Fibroblast of lung (primary cell): Measurements from ENCODE around the gene COPE. TPM values are rescaled to one million over a fixed set of nuclear protein-coding genes. Genes with fewer than 3 reads are reported as not detected.

Source experiments
- DNase-seq, 2 donors: peaks; one replicate each; pipeline versions ENCODE4 v3.0.0 to v3.0.0-alpha.2; 2010; ENCODE audit warnings: low read depth in 2 of 2
- H2AFZ ChIP-seq: 2 replicates; pipeline ENCODE4 v1.5.1; 2012; ENCODE audit warnings: low read length, control low read depth, inconsistent platforms
- H3K27ac ChIP-seq: 2 replicates; pipeline ENCODE4 v1.5.1; 2011; ENCODE audit warnings: low read length, control low read depth; ENCODE audit not compliant: insufficient read depth
- H3K27me3 ChIP-seq: 2 replicates; pipeline ENCODE4 v1.5.1; 2011; ENCODE audit warnings: mild to moderate bottlenecking, low read length; ENCODE audit not compliant: control insufficient read depth, insufficient read depth
- H3K36me3 ChIP-seq: 2 replicates; pipeline ENCODE4 v1.5.1; 2011; ENCODE audit warnings: low read length; ENCODE audit not compliant: control insufficient read depth, insufficient read depth
- H3K4me1 ChIP-seq: 2 replicates; pipeline ENCODE4 v1.5.1; 2011; ENCODE audit warnings: low read length; ENCODE audit not compliant: control insufficient read depth, insufficient read depth; ENCODE audit errors: extremely low read depth
- H3K4me2 ChIP-seq: 2 replicates; pipeline ENCODE4 v1.5.1; 2011; ENCODE audit warnings: low read length, control low read depth; ENCODE audit not compliant: insufficient read depth; ENCODE audit errors: extremely low read depth
- H3K4me3 ChIP-seq, 4 experiments: fragments of 200-600 bp in 1 of 4; sonication (generic) in 1 of 4; replicated peaks in 1 of 4; 2 replicates each; pipeline ENCODE4 v1.5.1; 2011 to 2016; ENCODE audit warnings: low read length in 4 of 4, low read depth in 3 of 4, mild to moderate bottlenecking in 3 of 4, control low read depth in 2 of 4, inconsistent platforms in 1 of 4, mixed read lengths in 1 of 4; ENCODE audit not compliant: insufficient read depth in 1 of 4; ENCODE audit errors: control extremely low read depth in 1 of 4
- H3K79me2 ChIP-seq: 2 replicates; pipeline ENCODE4 v1.5.1; 2012; ENCODE audit warnings: mild to moderate bottlenecking, low read length, inconsistent platforms; ENCODE audit not compliant: control insufficient read depth, insufficient read depth
- H3K9ac ChIP-seq: 2 replicates; pipeline ENCODE4 v1.5.1; 2011; ENCODE audit warnings: mild to moderate bottlenecking, low read length, control low read depth; ENCODE audit not compliant: insufficient read depth
- H3K9me3 ChIP-seq: 2 replicates; pipeline ENCODE4 v1.5.1; 2012; ENCODE audit warnings: low read depth, low read length; ENCODE audit not compliant: control insufficient read depth, insufficient read depth
- H4K20me1 ChIP-seq: 2 replicates; pipeline ENCODE4 v1.5.1; 2011; ENCODE audit warnings: low read length; ENCODE audit not compliant: control insufficient read depth, insufficient read depth; ENCODE audit errors: extremely low read depth
- CTCF ChIP-seq, 2 donors: IDR thresholded peaks in 1 of 2; conservative IDR thresholded peaks in 1 of 2; 1 replicate in 1 of 2; 2 replicates in 1 of 2; pipeline ENCODE4 v1.5.1; 2011 to 2012; ENCODE audit warnings: low read length in 2 of 2, control low read depth in 1 of 2, inconsistent platforms in 1 of 2, low read depth in 1 of 2, mild to moderate bottlenecking in 1 of 2
- EZH2 ChIP-seq: IDR thresholded peaks from 2 replicates; pipeline ENCODE4 v1.5.1; 2012; ENCODE audit warnings: low read length, control low read depth, mild to moderate bottlenecking; ENCODE audit errors: missing control alignments
- polyA plus RNA-seq, 2 donors: library from polyadenylated mRNA; depleted of rRNA in 1 of 2; stranded (reverse) in 1 of 2; unstranded in 1 of 2; fragments of >200 nt; gene quantifications; 2 replicates each; pipeline ENCODE4 v1.2.1, GENCODE V29; 2011 to 2012; ENCODE audit warnings: missing spikeins in 1 of 2
- total RNA-seq: library from RNA; depleted of rRNA; stranded (reverse); fragments of >200 nt; gene quantifications from 2 replicates; pipeline ENCODE4 v1.2.1, GENCODE V29; 2014

The COPE gene
- total and polyA plus RNA-seq, 2 donors (not counting 1 experiment from before 2014, with no cell fraction given) = 146 to 182 TPM

- H3K27ac ChIP-seq = no peak overlapping the region
- H4K20me1 ChIP-seq = no peaks in the 10 kb centered on the region
- H2AFZ ChIP-seq = no peak overlapping the region
- peaks cover 22% of the 10 kb centered on the region for H3K36me3 ChIP-seq
- H3K9me3 ChIP-seq = no peaks in the 10 kb centered on the region
- H3K4me1 ChIP-seq = peaks cover 2% of the 10 kb centered on the region
- peaks cover 4% of the 10 kb centered on the region for H3K27me3 ChIP-seq
- no peak overlapping the region for H3K4me3 ChIP-seq
- no peak overlapping the region for H3K4me2 ChIP-seq
- TF ChIP-seq CTCF (conservative IDR thresholded peaks at IDR 0.05 in 1 of 2, IDR thresholded peaks at IDR 0.05 in 1 of 2; ENCODE audit: low read depth in 1 of 2, low read length in 2 of 2) (no peak), EZH2 (no peak)
- no peak for DNase-seq
- H3K9ac ChIP-seq = no peak overlapping the region
- H3K79me2 ChIP-seq = no peaks in the 10 kb centered on the region
Measured at GRCh38 chr19:18901491-18901890, 17.7 kb downstream of the COPE start.

GRCh38 chr19:18900700-18901481 lies 18.3 kb downstream of the COPE start:
- no peak overlapping the region for H3K4me3 ChIP-seq
- H3K4me1 ChIP-seq = peaks cover 2% of the 10 kb centered on the region
- no peak for DNase-seq
- no peak overlapping the region for H2AFZ ChIP-seq
- H3K27me3 ChIP-seq = peaks cover 4% of the 10 kb centered on the region
- H3K9ac ChIP-seq = no peak overlapping the region
- no peaks in the 10 kb centered on the region for H4K20me1 ChIP-seq
- no peak overlapping the region for H3K27ac ChIP-seq
- TF ChIP-seq CTCF (conservative IDR thresholded peaks at IDR 0.05 in 1 of 2, IDR thresholded peaks at IDR 0.05 in 1 of 2; ENCODE audit: low read depth in 1 of 2, low read length in 2 of 2) (no peak), EZH2 (no peak)
- H3K9me3 ChIP-seq = no peaks in the 10 kb centered on the region
- H3K36me3 ChIP-seq = peaks cover 20% of the 10 kb centered on the region
- H3K79me2 ChIP-seq = no peaks in the 10 kb centered on the region
- no peak overlapping the region for H3K4me2 ChIP-seq

DNA sequence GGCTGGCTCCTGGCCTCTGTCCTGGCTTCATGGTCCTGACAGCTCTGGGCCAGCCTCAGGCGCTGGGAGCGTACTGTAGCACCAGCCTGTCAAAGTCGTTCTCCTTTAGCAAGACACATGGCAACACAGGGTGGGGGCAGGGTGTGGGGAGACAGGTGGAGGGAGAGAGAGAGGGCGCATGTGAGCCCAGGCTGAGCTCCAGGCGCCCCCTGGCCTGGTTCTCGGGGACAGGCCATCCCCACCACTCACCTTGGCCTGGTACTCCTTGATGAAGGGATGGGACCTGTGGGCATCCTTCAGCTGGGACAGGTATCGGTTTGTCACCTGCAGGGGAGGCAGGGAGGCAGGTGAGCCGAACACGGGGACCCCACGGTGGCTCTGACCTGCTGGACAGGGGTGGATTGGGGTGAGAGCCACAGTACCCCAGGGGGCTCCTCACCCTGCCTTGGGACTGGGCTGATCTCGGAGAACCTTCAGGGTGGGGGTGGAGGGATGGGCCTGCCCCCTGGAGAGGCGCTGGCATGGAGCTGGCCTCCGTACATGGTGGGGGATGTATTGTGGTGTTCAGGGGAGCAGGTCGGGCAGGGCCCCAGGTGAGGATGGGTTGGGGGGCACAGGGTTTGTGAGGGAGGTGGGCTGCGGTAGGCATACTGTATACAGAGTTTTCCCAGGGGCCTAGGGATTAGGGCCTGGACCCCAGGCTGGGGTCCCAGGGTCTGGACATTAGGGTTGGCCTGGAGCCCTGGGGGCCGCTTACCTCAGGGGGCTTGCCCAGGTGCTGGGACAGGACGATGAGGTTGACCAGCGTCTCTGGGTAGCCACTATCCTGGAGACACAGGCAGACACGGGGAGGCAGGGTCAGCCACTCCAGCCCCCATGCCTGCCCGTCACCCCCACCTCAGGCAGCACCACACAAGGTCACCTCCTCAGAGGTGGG lies 19.3 kb downstream of the COPE start:
- Histone ChIP-seq H3K27me3 (peaks cover 5% of the 10 kb centered on the region), H3K9ac (no peak overlapping the region), H3K79me2 (no peaks in the 10 kb centered on the region), H3K4me2 (no peak overlapping the region), H4K20me1 (no peaks in the 10 kb centered on the region), H3K4me3 (no peak overlapping the region), H3K27ac (no peak overlapping the region), H3K9me3 (no peaks in the 10 kb centered on the region), H3K4me1 (peaks cover 2% of the 10 kb centered on the region), H3K36me3 (peaks cover 14% of the 10 kb centered on the region), H2AFZ (no peak overlapping the region)
- no peak for DNase-seq
- no peak for TF ChIP-seq CTCF (conservative IDR thresholded peaks at IDR 0.05 in 1 of 2, IDR thresholded peaks at IDR 0.05 in 1 of 2; ENCODE audit: low read depth in 1 of 2, low read length in 2 of 2)
- no peak for TF ChIP-seq EZH2
